ENCODE measurements around the gene KLHL33.
A peak's percentile ranks its signal among the peaks of the same experiment; 100 is the strongest.

Gene KLHL33, protein sequence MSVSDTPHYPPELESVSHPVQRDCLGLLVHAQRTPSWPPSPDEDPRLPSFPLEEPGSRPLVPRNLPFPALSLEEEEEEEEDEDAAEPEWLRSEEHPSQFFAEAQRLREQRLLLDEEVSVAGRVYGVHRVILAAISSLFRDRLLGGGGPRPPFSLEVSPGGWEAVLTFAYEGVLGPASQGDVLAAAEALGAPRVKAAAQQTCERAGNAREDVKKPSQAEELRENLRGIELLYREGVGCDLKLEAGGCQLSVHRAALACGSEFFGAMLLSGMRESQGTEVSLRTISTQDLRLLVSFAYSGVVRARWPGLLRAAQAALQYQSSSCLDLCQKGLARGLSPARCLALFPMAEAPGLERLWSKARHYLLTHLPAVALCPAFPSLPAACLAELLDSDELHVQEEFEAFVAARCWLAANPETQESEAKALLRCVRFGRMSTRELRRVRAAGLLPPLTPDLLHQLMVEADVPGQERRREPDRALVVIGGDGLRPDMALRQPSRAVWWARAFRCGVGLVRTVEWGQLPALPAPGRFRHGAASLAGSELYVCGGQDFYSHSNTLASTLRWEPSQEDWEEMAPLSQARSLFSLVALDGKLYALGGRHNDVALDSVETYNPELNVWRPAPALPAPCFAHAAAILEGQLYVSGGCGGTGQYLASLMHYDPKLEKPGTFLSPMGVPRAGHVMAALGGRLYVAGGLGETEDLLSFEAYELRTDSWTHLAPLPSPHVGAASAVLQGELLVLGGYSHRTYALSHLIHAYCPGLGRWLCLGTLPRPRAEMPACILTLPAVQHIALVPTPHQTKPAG

GRCh38 chr14:20435582-20436362 is at the start of gene KLHL33:
Gene KLHL33, minus strand, starts transcription at chr14:20436166. Its CDS starts 355 bp downstream, at chr14:20435811.
- no peaks in the 10 kb centered on the region for H3K27me3 ChIP-seq
- H3K36me3 ChIP-seq, result no peaks in the 10 kb centered on the region
- no peak for DNase-seq
- intact Hi-C loops (cut with DNase I; ENCODE audit: low total_unique reads), result no loop called here
- peak within 1 kb of the TSS; percentile 60 to 63 for H3K27ac ChIP-seq
- H3K4me1 ChIP-seq, result peaks cover 0 to 14% (median 10%) of the 10 kb centered on the region in 4 donors
- peak within 1 kb of the TSS; percentile 31 to 43 for H3K4me3 ChIP-seq
- TF ChIP-seq CTCF (IDR thresholded peaks at IDR 0.05), result no peak
- no peaks in the 10 kb centered on the region for H3K9me3 ChIP-seq

GRCh38 chr14:20482382-20482781 is 46.4 kb upstream of the KLHL33 start:
- Histone ChIP-seq H3K36me3 (no peaks in the 10 kb centered on the region), H3K27me3 (peaks cover 0 to 3% of the 10 kb centered on the region in 2 donors), H3K4me1 (no peaks in the 10 kb centered on the region), H3K27ac (no peak overlapping the region), H3K9me3 (no peaks in the 10 kb centered on the region), H3K4me3 (no peak overlapping the region)
- TF ChIP-seq CTCF (IDR thresholded peaks at IDR 0.05), result no peak
- DNase-seq, result no peak
- intact Hi-C loops (cut with DNase I; ENCODE audit: low total_unique reads), result no loop called here

- no peaks in the 10 kb centered on the region for H3K9me3 ChIP-seq
- H3K4me3 ChIP-seq, result no peak overlapping the region
- no peaks in the 10 kb centered on the region for H3K27me3 ChIP-seq
- H3K27ac ChIP-seq, result no peak overlapping the region
- H3K36me3 ChIP-seq, result peaks cover 10 to 31% (median 30%) of the 10 kb centered on the region in 3 donors
- no peak for TF ChIP-seq CTCF (IDR thresholded peaks at IDR 0.05)
- H3K4me1 ChIP-seq, result no peaks in the 10 kb centered on the region
- intact Hi-C loops (cut with DNase I; ENCODE audit: low total_unique reads), result no loop called here
- DNase-seq, result no peak
Observed at GRCh38 chr14:20478894-20479293, 42.9 kb upstream of the KLHL33 start.

- Histone ChIP-seq H3K36me3 (peaks cover 10 to 40% (median 39%) of the 10 kb centered on the region in 3 donors), H3K9me3 (no peaks in the 10 kb centered on the region), H3K27ac (no peak overlapping the region), H3K4me3 (no peak overlapping the region), H3K27me3 (no peaks in the 10 kb centered on the region), H3K4me1 (no peaks in the 10 kb centered on the region)
- TF ChIP-seq CTCF (IDR thresholded peaks at IDR 0.05), result no peak
- intact Hi-C loops (cut with DNase I; ENCODE audit: low total_unique reads), result no loop called here
- DNase-seq, result peak in 1 of 2 donors; percentile 25
Observed at GRCh38 chr14:20477211-20477876, 41.4 kb upstream of the KLHL33 start.

- intact Hi-C loops (cut with DNase I; ENCODE audit: low total_unique reads), result no loop called here
- no peak overlapping the region for H3K4me3 ChIP-seq
- no peak overlapping the region for H3K27ac ChIP-seq
- DNase-seq, result no peak
- H3K9me3 ChIP-seq, result no peaks in the 10 kb centered on the region
- no peaks in the 10 kb centered on the region for H3K27me3 ChIP-seq
- no peak for TF ChIP-seq CTCF (IDR thresholded peaks at IDR 0.05)
- no peaks in the 10 kb centered on the region for H3K4me1 ChIP-seq
- H3K36me3 ChIP-seq, result peaks cover 10 to 40% (median 39%) of the 10 kb centered on the region in 3 donors
Observed at GRCh38 chr14:20476776-20477175, 40.8 kb upstream of the KLHL33 start.
